Transverse colon (tissue), 3 donors: Measurements from ENCODE around the gene RPLP1.

Experiments
- CTCF ChIP-seq, 5 experiments: fragments of 200-600 bp in 3 of 5; fragments of 450-650 bp in 2 of 5; sonication (generic) in 3 of 5; IDR thresholded peaks; 1 replicate in 2 of 5; 2 replicates in 3 of 5; pipeline ENCODE4 v1.5.1; 2016 to 2017; ENCODE audit warnings: antibody characterized with exemption in 5 of 5, inconsistent platforms in 3 of 5, mild to moderate bottlenecking in 2 of 5, moderate library complexity in 1 of 5
- EP300 ChIP-seq: sonication (generic); formaldehyde crosslinking; IDR thresholded peaks from one replicate; pipeline ENCODE4 v1.6.1; 2017; ENCODE audit warnings: antibody characterized with exemption, low read depth

GRCh38 chr15:69439623-69440022 lies 13.0 kb upstream of the RPLP1 start:
- no peak for TF ChIP-seq CTCF (IDR thresholded peaks at IDR 0.05)
- TF ChIP-seq EP300 = no peak
